NCI-H2227 treated with DMSO at 0.1 percent for 48 hours (cell line): ENCODE results near the gene ZNF519.
"Not testable (repeated sequence)": the region's sequence is repeated elsewhere in the genome, so short reads cannot be mapped to it uniquely, and the experiment has no call there.

Experiments used
- DNase-seq: peaks from one replicate; lab custom pipeline; 2025; lab: John Stamatoyannopoulos, UW

Gene ZNF519

GRCh38 chr18:14147935-14148865, 16.0 kb upstream of the ZNF519 start:
- not testable (repeated sequence) for DNase-seq

- DNase-seq: not testable (repeated sequence)
Observed at GRCh38 chr18:14146771-14147170, 14.5 kb upstream of the ZNF519 start.

DNA sequence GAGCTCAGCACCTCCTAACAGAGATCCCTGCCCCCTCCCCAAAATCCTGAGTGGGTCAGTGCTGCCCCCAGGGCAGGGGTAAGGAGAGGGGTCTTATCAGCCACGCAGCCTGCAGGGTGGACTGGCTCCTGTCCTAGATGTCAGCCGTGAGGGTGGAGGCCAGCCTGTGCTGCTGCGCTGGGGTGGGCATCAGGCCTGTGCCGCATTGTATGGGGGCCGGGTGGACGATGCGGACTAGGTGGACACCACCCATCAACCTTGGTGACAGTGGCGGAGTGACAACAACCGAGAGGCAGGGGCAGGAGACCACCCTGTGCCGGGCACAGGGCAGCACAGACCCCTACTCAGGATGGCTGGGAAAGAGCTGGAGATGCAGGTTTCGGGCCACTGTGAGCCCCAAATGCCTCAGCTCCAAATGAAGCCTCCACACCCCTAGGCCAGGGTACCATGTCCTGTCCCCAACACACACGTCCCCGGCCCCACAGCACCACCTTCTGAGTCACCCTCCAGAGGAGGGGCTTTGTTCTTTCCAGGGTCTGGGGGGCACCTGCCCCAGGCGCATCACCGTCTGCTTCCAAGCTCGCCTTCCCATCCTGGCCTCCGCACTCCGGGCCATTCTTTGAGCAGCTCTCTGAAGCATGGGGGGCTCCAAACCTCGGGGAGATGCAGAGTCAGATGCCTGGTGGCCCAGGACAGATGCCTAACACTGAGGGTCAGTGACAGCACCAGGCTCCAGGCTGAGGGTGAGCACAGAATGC, 13.5 kb upstream of the ZNF519 start:
- not testable (repeated sequence) for DNase-seq

DNA sequence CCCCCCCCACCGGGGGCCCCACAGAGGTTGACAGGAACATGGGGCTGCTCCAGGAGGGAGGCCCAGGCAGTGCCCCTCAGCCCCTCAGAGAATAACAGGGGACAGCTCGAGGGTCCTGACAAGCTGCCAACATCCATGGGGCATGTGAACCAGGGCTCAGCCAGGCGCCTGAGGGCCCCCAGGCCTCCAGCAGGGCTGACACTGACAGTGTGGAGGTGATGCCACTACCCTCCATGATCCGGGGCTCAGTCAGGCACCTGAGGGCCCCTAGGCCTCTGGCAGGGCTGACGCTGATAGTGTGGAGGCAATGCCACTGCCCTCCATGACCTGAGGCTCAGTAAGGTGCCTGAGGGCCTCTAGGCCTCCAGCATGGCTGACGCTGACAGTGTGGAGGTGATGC, 12.8 kb upstream of the ZNF519 start:
- DNase-seq: not testable (repeated sequence)

DNA sequence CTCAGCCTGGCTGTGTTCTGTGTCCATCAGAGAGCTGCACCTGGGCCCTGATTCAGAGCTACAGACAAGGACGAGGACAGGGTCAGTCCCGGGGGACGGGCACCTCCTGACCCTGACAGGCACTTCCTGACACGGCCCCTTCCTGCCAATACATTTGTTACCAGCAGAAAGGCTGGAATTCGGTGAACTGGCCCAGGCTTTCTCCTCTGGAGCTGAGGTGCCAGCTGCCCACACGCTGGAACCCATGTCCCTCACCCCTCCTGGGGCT, 12.3 kb upstream of the ZNF519 start:
- no peak for DNase-seq

GRCh38 chr18:14143871-14144627, 11.8 kb upstream of the ZNF519 start:
- not testable (repeated sequence) for DNase-seq

- not testable (repeated sequence) for DNase-seq
Observed at GRCh38 chr18:14143396-14143795, 11.2 kb upstream of the ZNF519 start.

DNA sequence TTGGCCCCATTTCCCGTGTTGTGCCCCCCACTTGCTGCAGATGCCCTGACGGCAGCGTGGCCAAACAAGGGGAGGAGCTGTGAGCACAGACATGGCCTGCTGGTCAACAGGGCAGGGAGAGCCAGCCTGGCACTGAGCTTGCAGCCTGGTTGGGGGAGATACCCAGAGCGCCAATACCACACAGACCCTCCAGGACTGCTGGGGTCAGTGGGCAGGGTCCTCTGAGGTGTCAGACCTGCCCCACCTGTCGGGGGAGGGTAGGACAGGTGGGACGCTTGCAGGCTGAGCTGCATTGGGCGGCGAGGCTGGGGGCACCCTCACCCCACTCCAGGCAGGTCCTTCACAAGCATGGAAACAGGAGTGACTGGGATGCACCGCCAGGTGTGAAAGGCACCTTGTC, 9.9 kb upstream of the ZNF519 start:
- not testable (repeated sequence) for DNase-seq

GRCh38 chr18:14139583-14139982, 7.3 kb upstream of the ZNF519 start:
- not testable (repeated sequence) for DNase-seq

DNA sequence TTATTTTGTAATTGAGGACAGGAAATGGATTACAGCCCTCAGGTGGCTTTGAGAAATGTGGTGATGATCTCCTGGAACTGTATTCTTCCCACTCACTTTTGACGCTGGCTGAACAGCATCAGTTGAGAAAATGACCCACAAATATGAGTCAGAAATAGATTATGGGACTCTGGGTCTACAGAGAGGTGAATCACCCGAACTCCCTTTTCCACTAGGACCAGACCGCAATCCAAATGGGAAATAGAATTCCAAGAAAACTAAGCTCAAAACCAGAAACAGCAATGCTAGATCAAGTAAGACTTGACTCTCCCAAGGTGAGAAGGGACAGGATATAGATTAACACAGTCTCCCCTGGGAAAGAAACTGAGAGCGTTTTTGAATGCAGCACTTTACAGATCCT, 5.7 kb upstream of the ZNF519 start:
- not testable (repeated sequence) for DNase-seq

GRCh38 chr18:14131696-14132270, 452 bp downstream of the ZNF519 start:
- not testable (repeated sequence) for DNase-seq

- DNase-seq: not testable (repeated sequence)
Observed at GRCh38 chr18:14130804-14131203, 1.4 kb downstream of the ZNF519 start.

DNA sequence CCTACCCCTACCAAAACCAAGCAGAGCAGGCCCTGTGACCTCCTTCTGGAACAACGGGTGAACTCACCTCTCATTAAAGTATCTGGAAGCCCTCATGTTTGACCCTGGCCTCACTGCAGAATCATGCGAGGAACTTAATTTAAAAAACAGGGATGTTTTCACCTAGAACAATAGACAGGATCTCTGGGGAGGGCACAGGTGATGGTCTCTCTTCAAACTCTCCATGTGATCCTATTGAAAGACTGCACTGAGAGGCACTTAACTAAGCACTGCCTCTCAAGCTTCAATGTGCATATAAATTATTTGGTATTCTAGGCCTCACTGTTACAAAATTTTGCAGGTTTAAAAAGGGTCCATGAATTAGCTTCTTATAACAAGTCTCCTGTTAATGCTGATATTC, 7.5 kb downstream of the ZNF519 start:
- DNase-seq: no peak

GRCh38 chr18:14122097-14122496, 10.1 kb downstream of the ZNF519 start:
- no peak for DNase-seq

GRCh38 chr18:14120926-14121325, 11.3 kb downstream of the ZNF519 start:
- DNase-seq: no peak

DNA sequence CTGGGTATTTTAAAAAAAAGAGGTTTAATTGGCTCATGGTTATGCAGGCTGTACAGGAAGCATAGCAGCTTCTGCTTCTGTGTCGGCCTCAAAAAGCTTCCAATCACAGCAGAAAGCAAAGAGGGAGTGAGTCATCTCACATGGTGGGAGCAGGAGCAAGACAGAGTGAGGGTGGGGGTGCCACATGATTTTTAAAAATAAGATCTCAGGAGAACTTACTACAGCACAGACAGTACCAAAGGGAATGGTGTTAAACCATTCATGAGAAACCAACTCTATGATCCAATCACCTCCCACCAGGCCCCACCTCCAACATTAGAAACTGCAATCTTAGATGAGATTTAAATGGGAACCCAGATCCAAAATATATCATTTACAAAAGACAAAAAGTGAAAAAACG, 14.6 kb downstream of the ZNF519 start:
- no peak for DNase-seq

DNA sequence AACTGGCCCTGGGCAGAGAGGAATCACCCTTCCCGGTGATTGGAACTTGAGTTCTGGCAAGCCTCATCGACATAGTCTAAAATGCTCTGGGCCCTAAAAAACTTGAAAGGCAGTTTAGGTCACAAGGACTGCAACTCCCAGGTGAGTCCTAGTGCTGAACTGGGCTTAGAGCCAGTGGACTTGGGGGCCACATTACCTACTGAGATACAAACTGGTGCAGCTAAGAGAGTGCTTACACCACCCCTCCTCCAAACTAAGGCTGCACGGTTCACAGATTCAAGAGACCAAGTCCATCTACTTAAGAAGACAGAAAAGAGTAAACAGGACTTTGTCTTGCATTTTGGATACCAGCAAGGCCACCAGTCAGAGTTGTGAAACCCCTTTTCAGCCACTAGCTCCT, 25.3 kb downstream of the ZNF519 start:
- no peak for DNase-seq

- no peak for DNase-seq
Observed at GRCh38 chr18:14104906-14105748, 27.1 kb downstream of the ZNF519 start.

DNA sequence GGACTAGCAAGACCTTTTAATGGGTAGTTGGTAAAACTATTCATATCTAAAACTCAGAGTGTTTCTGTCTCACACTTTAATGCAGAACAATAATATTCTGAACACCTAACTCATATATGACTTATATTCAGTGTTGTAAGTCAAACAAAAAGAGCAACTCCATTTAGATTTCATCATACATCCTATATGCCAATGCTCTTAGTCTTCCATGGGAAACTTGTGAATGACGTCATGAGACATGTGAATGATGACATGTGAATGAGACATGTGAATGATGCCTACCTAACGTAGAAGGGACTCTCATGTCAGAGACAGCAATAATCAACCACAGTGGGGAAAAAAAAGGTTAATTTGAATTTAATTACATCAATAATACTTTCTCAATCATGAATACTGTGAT, 28.0 kb downstream of the ZNF519 start:
- no peak for DNase-seq

- no peak for DNase-seq
Observed at GRCh38 chr18:14100503-14101286, 31.5 kb downstream of the ZNF519 start.
